B cell (primary cell): ENCODE data around the gene PAXIP1. TPM values are rescaled to one million over a fixed set of nuclear protein-coding genes. Genes with fewer than 3 reads are reported as not detected.

ENCODE experiments used
- ATAC-seq: fragments of 200-7000 bp; cut with Tn5 transposase; one replicate; pipeline ENCODE4 v1.10.0; 2021; ENCODE audit warnings: low read depth, mild to moderate bottlenecking, moderate number of reproducible peaks, moderate library complexity
- CTCF ChIA-PET: fragments of 350-600 bp; sonication (Branson Sonifier 250); formaldehyde crosslinking; loops from one replicate; lab custom pipeline; 2021; ENCODE audit warnings: antibody characterized with exemption, inconsistent platforms; lab: Charles Lee
- POLR2A ChIA-PET: fragments of 350-600 bp; sonication (Branson Sonifier 250); formaldehyde crosslinking; loops from one replicate; lab custom pipeline; 2021; ENCODE audit warnings: antibody characterized with exemption; lab: Charles Lee
- DNase-seq: peaks from one replicate; pipeline ENCODE4 v3.0.0; 2013
- H2AFZ ChIP-seq: 2 replicates; pipeline ENCODE4 v1.6.1; 2012; ENCODE audit warnings: mild to moderate bottlenecking, low read depth, low read length; ENCODE audit not compliant: insufficient read depth, poor library complexity, severe bottlenecking
- H3K27ac ChIP-seq, 2 donors: 1 replicate in 1 of 2; 2 replicates in 1 of 2; pipeline ENCODE4 v1.5.1; 2012 to 2013; ENCODE audit warnings: low read length in 2 of 2, mild to moderate bottlenecking in 2 of 2, moderate library complexity in 1 of 2
- H3K27me3 ChIP-seq, 4 experiments: fragments of 200-600 bp in 1 of 4; sonication (generic) in 1 of 4; replicated peaks in 1 of 4; 1 replicate in 2 of 4; 2 replicates in 2 of 4; pipeline versions ENCODE4 v1.6.1 to v1.7.0; 2013 to 2016; ENCODE audit warnings: low read length in 3 of 4, mild to moderate bottlenecking in 2 of 4, mixed read lengths in 1 of 4, moderate library complexity in 1 of 4; ENCODE audit not compliant: insufficient read depth in 4 of 4, control insufficient read depth in 3 of 4; ENCODE audit errors: control extremely low read depth in 1 of 4
- H3K36me3 ChIP-seq, 2 experiments: replicated peaks in 1 of 2; 1 replicate in 1 of 2; 2 replicates in 1 of 2; pipeline versions ENCODE4 v1.6.1 to v1.7.1; 2013; ENCODE audit warnings: low read length in 1 of 2; ENCODE audit not compliant: insufficient read depth in 2 of 2, control insufficient read depth in 1 of 2; ENCODE audit errors: control extremely low read depth in 1 of 2, extremely low read depth in 1 of 2
- H3K4me1 ChIP-seq, 2 donors: fragments of 200-600 bp in 1 of 2; sonication (generic) in 1 of 2; 1 replicate in 1 of 2; 2 replicates in 1 of 2; pipeline versions ENCODE4 v1.5.1 to v1.6.1; 2013 to 2017; ENCODE audit warnings: low read length in 2 of 2; ENCODE audit not compliant: control insufficient read depth in 2 of 2, insufficient read depth in 2 of 2
- H3K4me2 ChIP-seq: replicated peaks from 2 replicates; pipeline ENCODE3; 2012; ENCODE audit warnings: mild to moderate bottlenecking, low read depth, low read length; ENCODE audit not compliant: poor library complexity, severe bottlenecking
- H3K4me3 ChIP-seq, 5 experiments: fragments of 200-600 bp in 1 of 5; sonication (generic) in 1 of 5; 1 replicate in 3 of 5; 2 replicates in 2 of 5; pipeline versions ENCODE4 v1.5.1 to v1.7.0; 2011 to 2016; ENCODE audit warnings: low read length in 4 of 5, mild to moderate bottlenecking in 4 of 5, low read depth in 2 of 5, control low read depth in 1 of 5, moderate library complexity in 1 of 5; ENCODE audit not compliant: insufficient read depth in 1 of 5; ENCODE audit errors: control extremely low read depth in 1 of 5, extremely low read depth in 1 of 5
- H3K79me2 ChIP-seq: fragments of 200-600 bp; sonication (generic); one replicate; pipeline ENCODE4 v1.6.0; 2016; ENCODE audit warnings: low read length; ENCODE audit not compliant: control insufficient read depth, insufficient read depth
- H3K9ac ChIP-seq: fragments of 200-600 bp; sonication (generic); 2 replicates; pipeline ENCODE4 v1.6.1; 2017; ENCODE audit warnings: mild to moderate bottlenecking, low read length, moderate library complexity
- H3K9me3 ChIP-seq, 3 donors: one replicate each; pipeline versions ENCODE4 v1.6.1 to v1.7.1; 2013; ENCODE audit warnings: low read length in 2 of 3; ENCODE audit not compliant: control insufficient read depth in 2 of 3, insufficient read depth in 1 of 3; ENCODE audit errors: control extremely low read depth in 1 of 3
- H4K20me1 ChIP-seq: 2 replicates; pipeline ENCODE4 v1.6.0; 2012; ENCODE audit warnings: mild to moderate bottlenecking, low read length; ENCODE audit not compliant: insufficient read depth, control insufficient read depth, poor library complexity, severe bottlenecking
- H3K27ac Mint-ChIP-seq: one replicate; pipeline ENCODE4 v1.8.0; 2021; ENCODE audit warnings: mixed read lengths
- H3K27me3 Mint-ChIP-seq: one replicate; pipeline ENCODE4 v1.8.0; 2021; ENCODE audit warnings: mixed read lengths
- H3K4me1 Mint-ChIP-seq: one replicate; pipeline ENCODE4 v1.8.0; 2021; ENCODE audit warnings: mixed read lengths
- H3K4me3 Mint-ChIP-seq: one replicate; pipeline ENCODE4 v1.8.0; 2021; ENCODE audit warnings: mixed read lengths
- H3K9me3 Mint-ChIP-seq: one replicate; pipeline ENCODE4 v1.8.0; 2022; ENCODE audit warnings: mixed read lengths; ENCODE audit not compliant: insufficient read depth
- CTCF ChIP-seq: fragments of 200-600 bp; IDR thresholded peaks from one replicate; pipeline ENCODE4 v1.8.0; 2022; ENCODE audit warnings: antibody characterized with exemption, mild to moderate bottlenecking
- EZH2 ChIP-seq: IDR thresholded peaks from 2 replicates; pipeline ENCODE4 v1.6.1; 2012; ENCODE audit warnings: borderline replicate concordance, low read depth, mild to moderate bottlenecking, moderate library complexity, low read length; ENCODE audit not compliant: insufficient read depth, poor library complexity, severe bottlenecking
- WGBS: methylation state at CpG from one replicate; pipeline ENCODE4 v1.1.5; 2013; ENCODE audit warnings: missing lambda C conversion rate; ENCODE audit not compliant: insufficient coverage; 5-methylcytosine and 5-hydroxymethylcytosine counted together
- intact Hi-C: fragments of 100-400 bp; cut with micrococcal nuclease; formaldehyde crosslinking; loops from one replicate; pipeline ENCODE4 v1.10.0; 2022
- polyA plus RNA-seq: library from polyadenylated mRNA; depleted of rRNA; stranded (reverse); fragments of >200 nt; gene quantifications from 2 replicates; pipeline ENCODE4 v1.2.3, GENCODE V29; 2012
- total RNA-seq, 2 donors: library from RNA; stranded (reverse); fragments of 120-200 nt in 1 of 2; gene quantifications; 1 replicate in 1 of 2; 2 replicates in 1 of 2; pipeline versions ENCODE4 v1.2.3 to v1.2.4, GENCODE V29; 2013 to 2022

Gene PAXIP1
- total and polyA plus RNA-seq, 2 donors (not counting 1 experiment from before 2014, with no cell fraction given) = 9.2 to 18.5 TPM

- no peaks in the 10 kb centered on the region for H3K36me3 ChIP-seq
- ATAC-seq = no peak
- Mint-ChIP-seq H3K27ac (no peak overlapping the region), H3K4me1 (peaks cover 5% of the 10 kb centered on the region), H3K4me3 (no peak overlapping the region), H3K27me3 (peaks cover 39% of the 10 kb centered on the region), H3K9me3 (no peaks in the 10 kb centered on the region)
- POLR2A ChIA-PET = no interaction called here
- H3K4me1 ChIP-seq = peaks cover 7 to 9% of the 10 kb centered on the region in 2 donors
- H3K27ac ChIP-seq = no peak overlapping the region
- intact Hi-C loops = no loop called here
- peaks cover 0 to 21% (median 9%) of the 10 kb centered on the region in 4 experiments for H3K27me3 ChIP-seq
- no peak overlapping the region for H3K4me3 ChIP-seq
- no peaks in the 10 kb centered on the region for H4K20me1 ChIP-seq
- H3K79me2 ChIP-seq = no peaks in the 10 kb centered on the region
- H2AFZ ChIP-seq = no peak overlapping the region
- no peak overlapping the region for H3K9ac ChIP-seq
- DNase-seq = no peak
- H3K9me3 ChIP-seq = peaks cover 0 to 8% (median 2%) of the 10 kb centered on the region in 3 donors
- WGBS = 95% methylated on average over 5 of the region's 6 CpGs
- CTCF ChIA-PET = no interaction called here
- TF ChIP-seq EZH2 (no peak), CTCF (no peak)
- H3K4me2 ChIP-seq = no peak overlapping the region
Observed at GRCh38 chr7:154918266-154918665, 84.7 kb downstream of the PAXIP1 start.

- ATAC-seq = no peak
- POLR2A ChIA-PET = no interaction called here
- WGBS = 95% methylated on average over 7 of the region's 7 CpGs
- Mint-ChIP-seq H3K9me3 (no peaks in the 10 kb centered on the region), H3K4me1 (peaks cover 5% of the 10 kb centered on the region), H3K27ac (no peak overlapping the region), H3K4me3 (no peak overlapping the region), H3K27me3 (peaks cover 39% of the 10 kb centered on the region)
- no peaks in the 10 kb centered on the region for H4K20me1 ChIP-seq
- H2AFZ ChIP-seq = no peak overlapping the region
- no peak overlapping the region for H3K9ac ChIP-seq
- peaks cover 0 to 8% (median 2%) of the 10 kb centered on the region in 3 donors for H3K9me3 ChIP-seq
- no peaks in the 10 kb centered on the region for H3K79me2 ChIP-seq
- no peak for DNase-seq
- H3K4me1 ChIP-seq = peaks cover 7 to 9% of the 10 kb centered on the region in 2 donors
- H3K36me3 ChIP-seq = no peaks in the 10 kb centered on the region
- H3K27me3 ChIP-seq = peaks cover 0 to 21% (median 9%) of the 10 kb centered on the region in 4 experiments
- no peak for TF ChIP-seq EZH2
- TF ChIP-seq CTCF = no peak
- intact Hi-C loops = no loop called here
- H3K4me2 ChIP-seq = no peak overlapping the region
- no peak overlapping the region for H3K4me3 ChIP-seq
- H3K27ac ChIP-seq = no peak overlapping the region
- CTCF ChIA-PET = interaction anchor here (1.1 kb wide), 1 partner anchor 59 kb away, joined by 3 read pairs; no protein-coding TSS in a partner anchor
Observed at GRCh38 chr7:154917808-154918160, 85.1 kb downstream of the PAXIP1 start.
